HG03280 (cell line): ENCODE measurements around the gene PSG6.
"Not testable (repeated sequence)": the region's sequence is repeated elsewhere in the genome, so short reads cannot be mapped to it uniquely, and the experiment has no call there.

Experiments used
- ATAC-seq: cut with Tn5 transposase; IDR thresholded peaks from one replicate; pipeline ENCODE4 v1.9.1; 2021; ENCODE audit warnings: mild to moderate bottlenecking, moderate library complexity; ENCODE audit not compliant: unreplicated experiment

Gene PSG6

GRCh38 chr19:42856866-42857543 is 60.7 kb downstream of the PSG6 start:
- not testable (repeated sequence) for ATAC-seq

- ATAC-seq = not testable (repeated sequence)
These were observed 62.9 kb downstream of the PSG6 start for GRCh38 chr19:42854745-42855144.

GRCh38 chr19:42853231-42853630 is 64.5 kb downstream of the PSG6 start:
- not testable (repeated sequence) for ATAC-seq

GRCh38 chr19:42852821-42853220 is 64.9 kb downstream of the PSG6 start:
- ATAC-seq = not testable (repeated sequence)
